HG03460 (cell line): ENCODE results near the gene ANKRD7.

ENCODE experiments used
- ATAC-seq: cut with Tn5 transposase; IDR thresholded peaks from one replicate; pipeline ENCODE4 v1.9.1; 2021; ENCODE audit not compliant: unreplicated experiment

The ANKRD7 gene, protein sequence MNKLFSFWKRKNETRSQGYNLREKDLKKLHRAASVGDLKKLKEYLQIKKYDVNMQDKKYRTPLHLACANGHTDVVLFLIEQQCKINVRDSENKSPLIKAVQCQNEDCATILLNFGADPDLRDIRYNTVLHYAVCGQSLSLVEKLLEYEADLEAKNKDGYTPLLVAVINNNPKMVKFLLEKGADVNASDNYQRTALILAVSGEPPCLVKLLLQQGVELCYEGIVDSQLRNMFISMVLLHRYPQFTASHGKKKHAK

DNA sequence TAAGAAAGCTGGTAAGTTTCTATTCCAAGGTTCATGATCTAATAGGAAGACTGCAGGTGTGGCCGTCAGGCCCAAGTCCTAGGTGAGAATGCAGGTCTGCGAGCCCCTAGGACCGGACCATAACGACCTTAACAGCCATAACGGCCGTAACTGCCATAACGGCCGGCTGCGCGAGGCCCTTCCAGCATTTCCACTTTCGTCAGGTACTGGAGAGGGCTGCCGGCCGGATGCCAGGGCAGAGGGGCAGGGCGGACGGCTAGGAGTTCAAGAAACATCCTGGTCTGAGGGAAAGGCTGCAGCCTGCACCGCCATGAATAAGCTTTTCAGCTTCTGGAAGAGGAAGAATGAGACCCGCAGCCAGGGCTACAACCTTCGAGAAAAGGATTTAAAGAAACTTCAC is at the start of gene ANKRD7:
ANKRD7 (plus strand) TSS at position 184 of the 400 bp plus-strand sequence; CDS start at position 311, 127 bp downstream.
- ATAC-seq, result no peak

DNA sequence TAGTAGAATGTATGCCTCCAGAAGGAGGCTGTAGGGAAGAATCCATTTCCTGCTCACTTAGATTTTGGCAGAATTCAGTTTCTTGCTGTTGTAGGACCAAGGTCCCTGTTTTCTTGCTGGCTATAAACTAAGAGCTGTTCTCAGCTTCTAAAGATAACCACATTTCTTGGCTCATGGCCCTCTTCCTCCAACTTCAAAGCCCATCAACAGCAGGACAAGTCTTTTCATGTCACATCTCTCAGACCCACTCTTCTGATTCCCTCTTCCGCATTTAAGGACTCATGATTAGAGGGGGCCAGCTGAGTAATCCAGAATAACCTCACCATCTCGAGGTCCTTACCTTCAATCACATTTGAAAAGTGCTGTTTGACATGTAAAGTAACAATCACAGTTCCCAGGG is 48.8 kb upstream of the ANKRD7 start:
- no peak for ATAC-seq

GRCh38 chr7:118179191-118179590 is 45.3 kb upstream of the ANKRD7 start:
- no peak for ATAC-seq

- ATAC-seq, result no peak
Observed at GRCh38 chr7:118182593-118183427, 41.7 kb upstream of the ANKRD7 start.

DNA sequence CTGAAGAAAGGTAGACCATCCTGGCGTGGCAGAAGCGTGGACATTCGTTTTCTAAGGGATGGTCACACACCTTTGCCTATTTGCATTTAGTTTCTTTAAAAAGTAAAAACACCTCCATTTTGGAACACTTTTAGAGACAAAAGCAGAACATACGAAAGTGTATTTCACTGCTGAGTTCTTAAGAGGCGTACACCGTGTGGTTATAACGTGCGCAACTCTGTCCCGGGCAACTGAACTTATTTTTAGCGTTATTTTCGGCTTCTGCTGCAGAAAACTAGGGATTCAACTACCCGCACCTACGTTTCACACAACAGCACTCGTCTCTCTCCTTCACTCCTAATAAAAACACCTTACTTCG is 41.1 kb upstream of the ANKRD7 start:
- ATAC-seq, result peak; percentile 3

GRCh38 chr7:118183786-118184564 is 40.5 kb upstream of the ANKRD7 start, which contains the start of gene LSM8:
LSM8 (plus strand) TSS chr7:118184164; CDS start chr7:118184224, 60 bp downstream.
- peak; percentile 98 for ATAC-seq

GRCh38 chr7:118184565-118184940 is 40.0 kb upstream of the ANKRD7 start:
- ATAC-seq, result no peak

GRCh38 chr7:118185163-118185860 is 39.2 kb upstream of the ANKRD7 start:
- no peak for ATAC-seq

DNA sequence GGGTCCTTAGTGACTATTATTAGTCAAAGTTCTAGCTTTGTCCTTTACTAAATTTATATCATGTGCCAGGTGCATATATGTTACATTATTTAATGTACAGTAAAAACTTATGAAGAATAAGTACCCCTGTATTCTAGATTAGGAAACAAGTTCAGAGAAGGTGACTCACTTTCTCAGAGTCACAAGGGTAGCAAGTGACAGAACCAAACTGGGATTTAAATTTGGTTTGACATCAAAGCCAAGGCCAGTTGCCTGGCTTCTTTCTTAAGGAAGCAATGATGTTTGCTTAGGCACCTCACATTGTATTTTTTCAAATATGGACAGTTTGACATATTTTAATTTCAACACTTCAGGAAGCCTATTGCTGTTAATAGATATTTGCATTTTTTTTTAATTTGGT is 38.0 kb upstream of the ANKRD7 start:
- ATAC-seq, result no peak

- ATAC-seq, result no peak
Observed at GRCh38 chr7:118194571-118194970, 29.9 kb upstream of the ANKRD7 start.

DNA sequence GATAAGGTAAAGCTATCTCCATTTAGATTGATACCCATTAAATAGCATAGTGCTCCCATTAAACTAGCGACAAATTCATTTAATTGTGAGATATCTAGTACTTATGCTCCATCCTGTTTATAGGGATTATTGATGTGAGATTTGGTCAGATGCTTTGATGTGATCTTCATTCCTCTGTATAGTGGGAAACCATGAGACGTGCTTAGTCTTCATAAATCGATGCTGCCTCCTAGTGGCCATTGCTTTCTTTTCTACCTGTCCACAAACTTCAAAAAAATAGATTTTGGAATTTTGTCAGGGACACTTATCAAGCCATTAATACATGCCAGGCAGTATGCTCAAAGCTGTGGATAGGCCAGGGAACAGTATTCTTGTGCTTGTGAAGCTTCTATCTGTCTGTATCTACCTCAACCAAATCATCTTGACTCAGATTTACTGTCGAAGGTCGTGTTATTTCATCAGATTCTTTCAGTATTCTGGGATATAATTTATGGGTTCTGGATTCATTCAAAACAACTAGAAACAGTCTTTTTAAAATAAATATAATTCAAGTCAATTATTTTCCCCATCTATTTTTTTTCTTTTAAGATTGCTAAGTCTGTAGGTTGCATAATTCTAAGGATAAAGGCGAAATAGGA is 28.5 kb upstream of the ANKRD7 start:
- ATAC-seq, result peak; percentile 79

GRCh38 chr7:118202061-118202460 is 22.4 kb upstream of the ANKRD7 start:
- ATAC-seq, result no peak

DNA sequence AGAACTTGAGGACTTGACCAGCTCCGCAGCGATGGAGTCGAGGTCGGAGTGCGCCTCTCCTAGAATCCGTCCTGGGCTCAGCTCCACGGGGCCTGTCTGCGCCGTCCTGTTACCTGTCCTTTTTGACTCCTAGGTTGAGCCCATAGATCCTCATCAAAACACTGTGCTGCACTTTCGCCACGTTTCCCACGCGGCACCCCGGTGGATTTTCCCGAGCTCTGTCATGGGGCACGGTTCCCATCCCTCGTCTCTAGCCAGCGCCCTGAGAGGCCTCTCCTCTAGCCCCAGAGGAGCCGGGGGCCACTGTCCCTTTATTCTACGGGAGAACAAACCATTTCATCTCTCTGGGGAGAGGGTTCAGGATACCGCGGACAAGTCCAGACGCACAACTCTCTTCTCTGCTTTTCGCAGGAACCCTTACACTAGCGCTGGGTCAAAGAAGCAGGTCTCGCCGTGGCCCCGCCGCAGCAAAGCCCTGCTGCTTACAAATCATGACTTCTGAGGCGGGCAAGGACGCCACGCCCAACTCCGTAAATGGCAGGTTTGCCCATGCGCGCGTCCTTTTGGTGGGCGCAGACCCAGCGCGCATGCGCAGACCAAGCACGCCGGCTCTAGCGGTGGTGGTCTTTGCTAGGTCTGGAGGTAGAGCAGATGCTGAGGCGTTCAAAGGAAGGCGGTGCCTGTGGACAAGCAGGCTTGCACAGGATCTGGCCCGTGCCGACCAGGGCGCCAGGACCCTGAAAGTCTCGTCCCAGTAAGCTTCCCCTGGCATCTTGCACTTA is 10.3 kb upstream of the ANKRD7 start:
- ATAC-seq, result peak; percentile 92

GRCh38 chr7:118214833-118215182 is 9.7 kb upstream of the ANKRD7 start:
- ATAC-seq, result peak; percentile 15

DNA sequence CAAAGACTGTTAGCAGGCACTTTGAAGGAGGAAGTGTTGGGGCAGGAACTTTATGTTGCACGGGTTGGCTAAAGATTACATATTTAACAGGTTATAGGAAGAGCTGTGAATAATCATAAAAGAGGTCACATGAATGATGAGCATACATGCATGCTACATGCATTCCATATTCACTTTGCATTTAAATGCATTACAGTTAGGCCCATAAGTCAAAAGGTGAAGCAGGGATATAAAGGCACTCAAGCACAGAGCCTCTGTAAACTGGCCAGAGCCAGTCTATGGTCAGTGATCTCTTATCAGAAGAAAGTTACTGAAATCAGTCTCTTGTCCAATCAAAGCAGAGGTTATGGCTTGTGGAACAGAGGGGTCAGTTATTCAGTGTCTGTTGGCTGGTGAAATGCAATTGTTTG is 7.3 kb upstream of the ANKRD7 start:
- ATAC-seq, result no peak

DNA sequence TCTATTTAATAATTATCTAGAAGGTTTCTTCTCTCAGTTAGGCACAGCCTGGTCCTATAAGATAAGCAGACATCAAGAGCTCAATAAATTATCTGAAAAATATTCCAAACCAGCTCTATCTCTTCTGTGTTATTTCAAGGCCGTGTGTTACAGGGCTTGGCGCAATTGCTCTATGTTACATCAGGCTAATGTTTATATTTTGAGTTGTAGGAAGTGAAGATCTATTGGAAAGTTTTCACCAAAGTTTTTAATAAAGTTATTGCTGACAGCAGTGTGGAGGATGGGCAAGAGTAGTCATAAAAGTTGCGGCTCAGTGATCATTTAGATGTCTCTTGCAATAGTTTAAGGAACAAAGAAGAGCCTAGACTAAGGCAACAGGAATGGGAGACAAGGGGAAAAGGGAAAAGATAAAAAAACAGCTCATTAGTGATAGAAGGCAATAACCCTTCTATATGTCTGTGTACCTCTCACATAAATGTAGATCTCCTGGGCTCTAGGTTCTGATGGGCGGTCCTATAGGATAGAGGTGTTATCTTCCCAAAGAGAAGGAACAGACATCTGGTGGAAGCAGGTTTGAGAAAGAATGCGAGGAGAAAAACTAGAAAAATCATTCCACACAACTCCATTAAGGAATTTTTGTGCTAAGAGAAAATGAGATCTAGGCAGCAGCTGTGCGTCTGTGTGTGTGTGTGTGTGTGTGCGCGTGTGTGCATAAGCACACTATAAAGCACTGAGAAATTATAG is 5.9 kb upstream of the ANKRD7 start:
- no peak for ATAC-seq

- ATAC-seq, result no peak
Observed at GRCh38 chr7:118219157-118219512, 5.4 kb upstream of the ANKRD7 start.

DNA sequence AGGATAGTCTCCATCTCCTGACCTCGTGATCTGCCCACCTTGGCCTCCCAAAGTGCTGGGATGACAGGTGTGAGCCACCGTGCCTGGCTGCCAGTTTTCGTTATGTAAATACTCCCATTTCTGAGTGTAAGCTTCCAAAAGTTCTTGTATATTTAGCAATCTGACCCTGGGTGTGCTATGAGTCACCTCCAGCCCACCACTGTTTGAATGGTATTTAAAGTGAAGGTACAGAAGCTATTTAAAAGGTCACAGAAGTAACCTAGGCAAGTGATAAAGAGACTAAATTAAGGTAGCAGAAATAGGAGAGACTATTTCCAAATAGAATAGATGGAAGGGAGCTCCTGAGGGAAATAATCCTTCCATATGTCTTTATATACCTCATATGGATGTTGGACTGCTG is 3.9 kb upstream of the ANKRD7 start:
- no peak for ATAC-seq

GRCh38 chr7:118222591-118222990 is 1.9 kb upstream of the ANKRD7 start:
- no peak for ATAC-seq
